Small intestine (tissue), 7 donors: ENCODE data around the gene RGS1. TPM values are rescaled to one million over a fixed set of nuclear protein-coding genes. Genes with fewer than 3 reads are reported as not detected.

ENCODE experiments used
- DNase-seq, 2 donors: peaks; one replicate each; pipeline versions ENCODE4 v3.0.0 to v3.0.0-alpha.2; 2013
- FAIRE-seq: peaks from 2 replicates; lab custom pipeline; 2012; peaks lifted over from hg19 to GRCh38; lab: Jason Lieb, UNC
- H3K27ac ChIP-seq, 3 donors: one replicate each; pipeline ENCODE4 v1.5.1; 2013; ENCODE audit warnings: low read length in 2 of 3, mild to moderate bottlenecking in 2 of 3, control low read depth in 1 of 3, inconsistent platforms in 1 of 3, low read depth in 1 of 3, moderate library complexity in 1 of 3
- H3K27me3 ChIP-seq, 3 donors: one replicate each; pipeline ENCODE4 v1.6.1; 2013; ENCODE audit warnings: low read length in 3 of 3, inconsistent platforms in 1 of 3; ENCODE audit not compliant: control insufficient read depth in 3 of 3, insufficient read depth in 3 of 3
- H3K36me3 ChIP-seq, 3 donors: one replicate each; pipeline ENCODE4 v1.6.1; 2013; ENCODE audit warnings: low read length in 3 of 3, inconsistent platforms in 1 of 3, low read depth in 1 of 3, mild to moderate bottlenecking in 1 of 3, moderate library complexity in 1 of 3; ENCODE audit not compliant: control insufficient read depth in 3 of 3, insufficient read depth in 2 of 3
- H3K4me1 ChIP-seq, 3 donors: one replicate each; pipeline ENCODE4 v1.6.1; 2013; ENCODE audit warnings: low read length in 2 of 3, inconsistent platforms in 1 of 3, low read depth in 1 of 3, mild to moderate bottlenecking in 1 of 3, moderate library complexity in 1 of 3; ENCODE audit not compliant: control insufficient read depth in 3 of 3, insufficient read depth in 2 of 3
- H3K4me3 ChIP-seq, 3 donors: one replicate each; pipeline ENCODE4 v1.5.1; 2013; ENCODE audit warnings: low read length in 3 of 3, control low read depth in 1 of 3, inconsistent platforms in 1 of 3, low read depth in 1 of 3, mild to moderate bottlenecking in 1 of 3, moderate library complexity in 1 of 3
- H3K9me3 ChIP-seq, 2 donors: one replicate each; pipeline ENCODE4 v1.6.1; 2013; ENCODE audit warnings: low read depth in 1 of 2, low read length in 1 of 2; ENCODE audit not compliant: control insufficient read depth in 2 of 2, insufficient read depth in 1 of 2
- WGBS, 3 donors: extraction: QIAGEN DNeasy Blood & Tissue Kit; methylation state at CpG; one replicate each; pipeline ENCODE4 v1.1.7; 2013; 5-methylcytosine and 5-hydroxymethylcytosine counted together
- polyA plus RNA-seq, 4 donors: library from polyadenylated mRNA; stranded (reverse) in 3 of 4; unstranded in 1 of 4; fragments of 200-250 nt in 3 of 4; fragments of 120-200 nt in 1 of 4; gene quantifications; one replicate each; pipeline versions ENCODE4 v1.2.1 to v1.2.3, GENCODE V29; 2013
- donor health status: healthy with polysubstance abuse.
- donor health status: control.
- donor health status: control.
- donor health status: Bipolar disorder and iron deficiency.
- donor health status: healthy.

Gene RGS1
- polyA plus RNA-seq, 4 donors, result 3.4 to 31.6 (median 19.8) TPM

DNA sequence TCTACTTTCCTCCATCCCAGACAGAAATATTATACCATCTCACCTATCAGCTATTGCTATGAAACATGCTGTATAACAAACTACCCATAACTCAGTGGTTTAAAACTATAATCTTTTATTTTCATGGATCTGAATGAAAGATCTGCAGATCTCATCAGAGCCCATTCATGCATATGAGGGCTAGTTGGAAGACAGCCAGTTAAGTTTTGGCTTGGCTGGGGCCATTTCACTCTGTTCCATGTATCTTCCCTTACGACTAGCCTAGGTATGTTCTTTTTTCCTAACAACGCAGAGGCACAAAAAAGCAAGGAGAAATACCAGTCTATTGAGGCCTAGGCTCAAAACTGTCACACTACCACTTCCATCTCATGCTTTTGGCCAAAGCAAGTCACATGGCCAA is 28.1 kb upstream of the RGS1 start:
- no peak for DNase-seq
- Histone ChIP-seq H3K27ac (no peak overlapping the region), H3K4me3 (no peak overlapping the region), H3K36me3 (no peaks in the 10 kb centered on the region), H3K9me3 (no peaks in the 10 kb centered on the region), H3K4me1 (peaks cover 0 to 2% (median 0%) of the 10 kb centered on the region in 3 donors), H3K27me3 (no peaks in the 10 kb centered on the region)
- no peak for FAIRE-seq
- 93 to 100% (median 98%) methylated on average over 2 of the region's 2 CpGs for WGBS, 3 donors

DNA sequence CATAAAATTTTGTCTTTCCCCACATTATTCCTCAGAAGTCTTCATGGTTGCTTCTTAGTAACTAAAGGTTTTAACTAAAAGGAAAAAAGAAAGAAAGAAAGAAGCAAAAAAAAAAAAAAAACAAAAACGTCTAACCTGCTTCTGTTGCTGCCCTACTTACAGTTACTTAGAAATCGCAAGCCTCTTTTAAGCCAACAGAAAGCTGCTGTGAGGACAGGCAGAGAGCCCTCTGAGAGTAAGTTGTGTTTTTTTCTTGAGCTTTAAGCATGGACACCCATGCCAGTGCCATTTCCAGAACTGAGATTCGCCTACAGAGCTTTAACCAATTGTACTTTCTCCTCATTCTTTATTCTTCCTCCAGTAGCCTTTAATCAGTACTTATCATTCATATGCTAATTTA is 25.6 kb upstream of the RGS1 start:
- H3K27ac ChIP-seq, result no peak overlapping the region
- no peaks in the 10 kb centered on the region for H3K9me3 ChIP-seq
- peaks cover 0 to 2% (median 0%) of the 10 kb centered on the region in 3 donors for H3K4me1 ChIP-seq
- FAIRE-seq (no peak), DNase-seq (no peak)
- WGBS, 3 donors, result 67 to 82% (median 70%) methylated on average over 3 of the region's 3 CpGs
- no peaks in the 10 kb centered on the region for H3K36me3 ChIP-seq
- no peak overlapping the region for H3K4me3 ChIP-seq
- H3K27me3 ChIP-seq, result no peaks in the 10 kb centered on the region

- no peaks in the 10 kb centered on the region for H3K9me3 ChIP-seq
- no peak for FAIRE-seq
- H3K27ac ChIP-seq, result peak overlapping the region in 1 of 3 donors; percentile 71
- no peaks in the 10 kb centered on the region for H3K27me3 ChIP-seq
- H3K4me1 ChIP-seq, result peaks cover 0 to 2% (median 0%) of the 10 kb centered on the region in 3 donors
- H3K36me3 ChIP-seq, result no peaks in the 10 kb centered on the region
- H3K4me3 ChIP-seq, result no peak overlapping the region
- WGBS, 3 donors, result 77 to 87% (median 82%) methylated on average over 2 of the region's 2 CpGs
- DNase-seq, result no peak
These were observed 24.5 kb upstream of the RGS1 start for GRCh38 chr1:192550922-192551534.

DNA sequence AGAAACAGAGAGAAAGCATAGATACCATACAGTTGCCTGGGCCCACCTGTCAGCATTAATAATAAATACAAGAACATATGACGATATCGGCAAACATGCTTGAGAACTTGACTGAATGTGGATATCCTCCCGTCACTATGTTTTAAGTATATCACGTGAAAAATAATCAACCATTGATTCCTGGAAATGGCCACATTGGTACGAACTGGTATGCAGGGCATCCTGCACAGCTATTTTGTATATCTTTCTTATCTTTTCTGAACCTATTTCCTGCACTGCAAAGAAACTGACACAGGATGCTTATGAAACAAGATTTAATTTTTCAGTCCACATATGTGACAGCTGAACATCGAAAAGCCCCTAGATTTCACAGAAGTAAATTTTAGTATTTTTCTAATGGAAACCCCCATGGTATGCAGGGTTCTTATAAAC is 22.8 kb upstream of the RGS1 start:
- 76 to 84% (median 80%) methylated on average over 6 of the region's 6 CpGs for WGBS, 3 donors
- no peak for FAIRE-seq
- Histone ChIP-seq H3K4me3 (no peak overlapping the region), H3K27ac (no peak overlapping the region), H3K4me1 (peaks cover 0 to 2% (median 0%) of the 10 kb centered on the region in 3 donors), H3K27me3 (no peaks in the 10 kb centered on the region), H3K36me3 (no peaks in the 10 kb centered on the region), H3K9me3 (no peaks in the 10 kb centered on the region)
- no peak for DNase-seq

- no peak overlapping the region for H3K4me3 ChIP-seq
- FAIRE-seq, result no peak
- H3K9me3 ChIP-seq, result no peaks in the 10 kb centered on the region
- H3K27me3 ChIP-seq, result no peaks in the 10 kb centered on the region
- H3K36me3 ChIP-seq, result no peaks in the 10 kb centered on the region
- H3K27ac ChIP-seq, result no peak overlapping the region
- H3K4me1 ChIP-seq, result peaks cover 0 to 2% (median 0%) of the 10 kb centered on the region in 3 donors
- no peak for DNase-seq
- 55 to 77% (median 62%) methylated on average over 3 of the region's 3 CpGs for WGBS, 3 donors
These were observed 21.8 kb upstream of the RGS1 start for GRCh38 chr1:192553741-192554140.

DNA sequence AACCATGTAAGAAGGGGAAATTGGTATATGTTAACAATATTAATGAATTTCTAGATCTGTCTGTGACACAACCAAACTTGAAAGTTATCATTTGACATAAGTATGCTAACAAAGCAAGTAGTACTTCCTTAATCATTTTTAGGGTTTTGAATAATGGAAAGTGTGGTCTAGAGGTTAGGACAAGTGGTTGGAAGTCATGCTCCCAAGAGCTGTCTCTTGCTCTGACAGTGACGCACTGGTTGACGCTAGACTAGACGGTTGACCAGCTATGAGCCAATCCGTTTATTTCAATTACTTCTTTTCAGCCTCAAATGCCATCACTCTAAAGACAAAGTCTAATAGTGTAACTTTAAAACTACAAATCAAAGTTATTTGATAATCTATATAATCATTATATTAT is 20.7 kb upstream of the RGS1 start:
- Histone ChIP-seq H3K4me3 (no peak overlapping the region), H3K27ac (no peak overlapping the region), H3K36me3 (no peaks in the 10 kb centered on the region), H3K4me1 (peaks cover 0 to 2% (median 0%) of the 10 kb centered on the region in 3 donors), H3K27me3 (no peaks in the 10 kb centered on the region), H3K9me3 (no peaks in the 10 kb centered on the region)
- no peak for FAIRE-seq
- no peak for DNase-seq
- 83 to 94% (median 89%) methylated on average over 4 of the region's 4 CpGs for WGBS, 3 donors

- H3K9me3 ChIP-seq, result no peaks in the 10 kb centered on the region
- FAIRE-seq, result no peak
- DNase-seq, result no peak
- peaks cover 0 to 2% (median 0%) of the 10 kb centered on the region in 3 donors for H3K4me1 ChIP-seq
- no peak overlapping the region for H3K4me3 ChIP-seq
- no peaks in the 10 kb centered on the region for H3K27me3 ChIP-seq
- no peak overlapping the region for H3K27ac ChIP-seq
- H3K36me3 ChIP-seq, result no peaks in the 10 kb centered on the region
These were observed 20.2 kb upstream of the RGS1 start for GRCh38 chr1:192555399-192555798.

DNA sequence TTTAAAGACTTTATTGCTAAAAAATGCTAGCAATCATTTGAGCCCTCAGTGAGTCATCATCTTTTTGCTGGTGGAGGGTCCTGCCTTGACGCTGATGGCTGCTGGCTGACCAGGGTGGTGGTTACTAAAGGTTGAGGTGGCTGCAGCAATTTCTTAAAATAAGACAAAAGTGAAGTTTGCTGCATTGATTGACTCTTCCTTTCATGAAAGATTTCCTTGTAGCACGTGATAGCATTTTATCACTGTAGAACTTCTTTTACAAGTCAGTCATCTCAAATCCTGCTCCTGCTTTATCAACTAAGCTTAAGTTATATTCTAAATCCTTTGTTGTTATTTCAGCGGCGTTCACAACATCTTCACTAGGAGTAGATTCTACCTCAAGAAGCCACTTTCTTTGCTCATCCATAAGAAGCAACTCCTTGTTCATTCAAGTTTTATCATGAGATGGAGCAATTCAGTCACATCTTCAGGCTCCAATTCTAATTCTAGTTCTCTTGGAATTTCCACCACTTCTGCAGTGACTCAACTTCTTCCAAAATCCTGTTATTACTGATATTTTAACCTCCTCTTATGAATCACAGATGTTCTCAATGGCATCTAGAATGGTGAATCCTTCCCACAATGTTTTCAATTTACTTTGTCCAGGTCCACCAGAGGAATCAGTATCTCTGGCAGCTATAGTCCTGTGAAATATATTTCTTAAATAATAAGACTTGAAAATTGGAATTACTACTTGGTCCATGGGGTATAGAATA is 17.6 kb upstream of the RGS1 start:
- H3K27me3 ChIP-seq, result no peaks in the 10 kb centered on the region
- no peaks in the 10 kb centered on the region for H3K4me1 ChIP-seq
- 82 to 95% (median 84%) methylated on average over 4 of the region's 4 CpGs for WGBS, 3 donors
- H3K9me3 ChIP-seq, result no peaks in the 10 kb centered on the region
- FAIRE-seq, result no peak
- no peaks in the 10 kb centered on the region for H3K36me3 ChIP-seq
- no peak overlapping the region for H3K4me3 ChIP-seq
- no peak overlapping the region for H3K27ac ChIP-seq
- DNase-seq, result no peak
